Calu3 (cell line): ENCODE measurements around the gene ANKRD33B. TPM values are rescaled to one million over a fixed set of nuclear protein-coding genes. Genes with fewer than 3 reads are reported as not detected.

Experiments
- BruUV-seq: library from RNA; stranded (reverse); fragments of 400-500 nt; replicated peaks from 2 replicates; lab custom pipeline; 2021; lab: Mats Ljungman, UMichigan
- CTCF ChIA-PET: fragments of 300-600 bp; sonication (Branson Sonifier 250); formaldehyde crosslinking; loops from one replicate; lab custom pipeline; 2022; ENCODE audit warnings: antibody characterized with exemption; lab: Charles Lee
- DNase-seq: peaks from one replicate; pipeline ENCODE4 v3.0.0; 2022
- H3K27ac Mint-ChIP-seq: one replicate; pipeline ENCODE4 v1.8.0; 2022; ENCODE audit warnings: mixed read lengths; ENCODE audit not compliant: unreplicated experiment
- H3K27me3 Mint-ChIP-seq: one replicate; pipeline ENCODE4 v1.8.0; 2022; ENCODE audit warnings: mixed read lengths; ENCODE audit not compliant: unreplicated experiment
- H3K36me3 Mint-ChIP-seq: one replicate; pipeline ENCODE4 v1.8.0; 2022; ENCODE audit warnings: mild to moderate bottlenecking, moderate library complexity, mixed read lengths; ENCODE audit not compliant: insufficient read depth, unreplicated experiment
- H3K4me1 Mint-ChIP-seq: one replicate; pipeline ENCODE4 v1.8.0; 2022; ENCODE audit warnings: mild to moderate bottlenecking, low read depth, mixed read lengths; ENCODE audit not compliant: unreplicated experiment
- H3K4me3 Mint-ChIP-seq: one replicate; pipeline ENCODE4 v1.8.0; 2022; ENCODE audit warnings: mild to moderate bottlenecking, low read depth, moderate library complexity, mixed read lengths; ENCODE audit not compliant: unreplicated experiment
- H3K9me3 Mint-ChIP-seq: one replicate; pipeline ENCODE4 v1.8.0; 2022; ENCODE audit warnings: low read depth, mixed read lengths; ENCODE audit not compliant: unreplicated experiment
- intact Hi-C: fragments of 100-400 bp; cut with micrococcal nuclease; formaldehyde crosslinking; loops from one replicate; pipeline ENCODE4 v1.10.0; 2022; ENCODE audit not compliant: unreplicated experiment
- total RNA-seq: library from RNA; stranded (reverse); gene quantifications from 2 replicates; pipeline ENCODE4 v1.2.3, GENCODE V29; 2022
- TF ChIP-seq, protein P1 (sequence below): fragments of 200-600 bp; IDR thresholded peaks from one replicate; pipeline ENCODE4 v1.8.0; 2022; ENCODE audit warnings: antibody characterized with exemption; ENCODE audit not compliant: unreplicated experiment

Gene ANKRD33B
- total RNA-seq, 1 experiment from 2014 or later, result 3.6 TPM

DNA sequence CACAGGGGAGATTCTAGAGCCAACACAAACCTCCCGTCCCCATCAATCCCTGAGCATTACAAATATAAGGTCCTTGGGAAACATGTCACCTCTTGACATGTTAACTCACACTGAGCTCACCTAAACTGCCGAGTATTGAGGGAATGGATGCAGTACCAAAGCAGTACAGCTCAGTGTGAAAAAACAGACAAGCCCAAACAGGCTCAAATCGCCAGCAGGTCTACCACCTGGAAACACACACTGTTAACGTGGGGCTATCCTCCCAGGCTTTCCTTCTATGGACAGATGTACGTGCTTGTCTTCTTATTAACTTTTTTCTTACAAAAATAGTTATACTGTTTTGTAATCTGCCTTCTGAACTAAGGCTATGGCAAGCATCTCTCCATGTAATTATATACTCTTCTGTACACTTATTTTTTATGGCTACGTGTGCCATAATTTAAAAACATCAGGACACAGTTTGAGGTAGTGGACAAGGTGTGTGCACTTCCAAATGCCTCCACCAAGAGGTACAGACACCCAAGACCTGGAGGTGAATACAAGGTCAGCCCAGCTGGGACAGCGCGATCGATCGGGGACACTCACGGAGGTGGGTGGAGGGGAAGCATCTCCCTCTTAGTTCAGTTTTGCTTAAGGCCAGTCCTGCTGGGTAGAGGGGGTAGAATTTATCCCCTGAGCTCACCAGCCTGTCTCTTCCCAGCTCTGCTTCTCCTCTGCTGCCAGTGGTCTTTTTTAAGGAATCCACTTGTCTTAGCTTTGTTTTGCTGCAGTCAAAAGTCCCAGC lies 120.6 kb downstream of the ANKRD33B start:
- Mint-ChIP-seq H3K4me3 (no peak overlapping the region), H3K27me3 (no peaks in the 10 kb centered on the region), H3K36me3 (no peaks in the 10 kb centered on the region), H3K9me3 (peaks cover 2% of the 10 kb centered on the region), H3K27ac (no peak overlapping the region), H3K4me1 (no peaks in the 10 kb centered on the region)
- no TSS peak for BruUV-seq
- intact Hi-C loops, result loop anchor here (5.0 kb wide), 1 partner anchor 232 kb away; no protein-coding TSS in a partner anchor
- TF ChIP-seq, protein P1, sequence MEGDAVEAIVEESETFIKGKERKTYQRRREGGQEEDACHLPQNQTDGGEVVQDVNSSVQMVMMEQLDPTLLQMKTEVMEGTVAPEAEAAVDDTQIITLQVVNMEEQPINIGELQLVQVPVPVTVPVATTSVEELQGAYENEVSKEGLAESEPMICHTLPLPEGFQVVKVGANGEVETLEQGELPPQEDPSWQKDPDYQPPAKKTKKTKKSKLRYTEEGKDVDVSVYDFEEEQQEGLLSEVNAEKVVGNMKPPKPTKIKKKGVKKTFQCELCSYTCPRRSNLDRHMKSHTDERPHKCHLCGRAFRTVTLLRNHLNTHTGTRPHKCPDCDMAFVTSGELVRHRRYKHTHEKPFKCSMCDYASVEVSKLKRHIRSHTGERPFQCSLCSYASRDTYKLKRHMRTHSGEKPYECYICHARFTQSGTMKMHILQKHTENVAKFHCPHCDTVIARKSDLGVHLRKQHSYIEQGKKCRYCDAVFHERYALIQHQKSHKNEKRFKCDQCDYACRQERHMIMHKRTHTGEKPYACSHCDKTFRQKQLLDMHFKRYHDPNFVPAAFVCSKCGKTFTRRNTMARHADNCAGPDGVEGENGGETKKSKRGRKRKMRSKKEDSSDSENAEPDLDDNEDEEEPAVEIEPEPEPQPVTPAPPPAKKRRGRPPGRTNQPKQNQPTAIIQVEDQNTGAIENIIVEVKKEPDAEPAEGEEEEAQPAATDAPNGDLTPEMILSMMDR, result no peak
- CTCF ChIA-PET, result interaction anchor here (0.9 to 1.3 kb wide), 2 partner anchors 9 to 20 kb away, joined by 3 read pairs; no protein-coding TSS in a partner anchor
- no peak for DNase-seq

DNA sequence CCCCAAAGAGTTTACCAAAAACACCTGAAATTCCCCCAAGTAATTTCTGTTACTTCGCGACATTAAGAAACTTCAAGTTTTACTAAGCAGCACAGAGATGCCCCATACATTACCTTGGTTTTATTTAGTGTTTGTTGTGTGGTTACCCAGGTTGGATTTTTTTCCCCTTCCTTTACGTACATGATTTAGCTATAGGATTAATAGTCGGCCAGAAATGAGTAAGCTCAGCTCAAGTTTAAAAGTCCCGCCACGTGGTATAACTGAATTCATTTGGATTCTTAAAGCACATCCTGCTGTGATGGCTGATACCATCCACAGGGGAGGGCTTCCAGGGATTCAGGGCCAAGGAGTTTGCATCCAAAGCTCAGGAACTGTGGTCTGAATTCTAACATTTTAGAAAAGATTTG lies 121.2 kb downstream of the ANKRD33B start:
- Mint-ChIP-seq H3K27ac (no peak overlapping the region), H3K4me3 (no peak overlapping the region), H3K27me3 (no peaks in the 10 kb centered on the region), H3K4me1 (no peaks in the 10 kb centered on the region), H3K9me3 (peaks cover 2% of the 10 kb centered on the region), H3K36me3 (no peaks in the 10 kb centered on the region)
- CTCF ChIA-PET, result interaction anchor here (0.9 to 1.3 kb wide), 2 partner anchors 10 to 20 kb away, joined by 3 read pairs; no protein-coding TSS in a partner anchor
- no peak for DNase-seq
- intact Hi-C loops, result no loop called here
- no TSS peak for BruUV-seq
- TF ChIP-seq, protein P1, result no peak

DNA sequence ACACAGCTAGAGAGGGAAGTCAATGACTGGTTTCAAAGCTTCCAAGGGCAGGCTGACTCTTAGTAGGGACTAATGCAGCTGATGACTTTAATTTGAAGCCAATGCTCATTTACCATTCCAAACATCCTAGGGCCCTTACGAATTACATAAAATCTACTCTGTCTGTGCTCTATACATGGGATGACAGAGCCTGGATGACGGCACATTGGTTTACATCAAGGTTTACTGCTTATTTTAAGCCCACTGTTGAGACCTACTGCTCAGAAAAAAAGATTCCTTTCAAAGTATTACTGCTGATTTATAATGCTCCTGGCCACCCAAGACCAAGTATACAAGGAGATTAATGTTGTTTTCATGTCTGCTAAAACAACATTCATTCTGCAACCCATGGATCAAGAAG lies 123.0 kb downstream of the ANKRD33B start:
- no peaks in the 10 kb centered on the region for H3K4me1 Mint-ChIP-seq
- no TSS peak for BruUV-seq
- intact Hi-C loops, result no loop called here
- no peak overlapping the region for H3K4me3 Mint-ChIP-seq
- peaks cover 2% of the 10 kb centered on the region for H3K9me3 Mint-ChIP-seq
- no peaks in the 10 kb centered on the region for H3K36me3 Mint-ChIP-seq
- TF ChIP-seq, protein P1, result no peak
- DNase-seq, result no peak
- no peaks in the 10 kb centered on the region for H3K27me3 Mint-ChIP-seq
- CTCF ChIA-PET, result no interaction called here
- H3K27ac Mint-ChIP-seq, result no peak overlapping the region

DNA sequence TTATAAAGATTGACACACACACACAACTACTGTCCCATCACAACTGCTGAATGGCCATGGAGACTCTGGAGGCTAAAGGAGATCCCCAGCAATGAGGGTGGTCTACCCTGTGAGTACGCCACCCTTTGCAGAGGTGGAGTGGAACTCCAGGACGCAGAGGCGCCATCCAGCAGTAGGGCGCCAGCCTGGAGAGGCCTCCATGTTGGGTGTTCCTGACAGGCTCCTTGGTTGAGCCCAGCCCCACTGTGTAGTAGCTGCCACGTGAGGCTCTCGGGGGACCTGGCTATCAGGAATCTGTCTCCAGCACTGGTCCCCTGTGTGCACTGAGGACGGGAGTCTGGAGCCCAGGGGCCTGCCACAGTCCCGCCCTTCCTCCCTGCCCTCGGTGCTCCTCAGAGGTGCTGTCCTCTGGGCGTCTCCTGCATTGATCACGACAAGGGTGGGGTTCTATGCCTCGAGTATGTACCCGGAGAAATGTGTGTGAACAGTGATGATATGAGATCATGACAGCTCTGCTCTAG lies 124.8 kb downstream of the ANKRD33B start:
- Mint-ChIP-seq H3K9me3 (peaks cover 2% of the 10 kb centered on the region), H3K27ac (no peak overlapping the region), H3K36me3 (no peaks in the 10 kb centered on the region), H3K4me3 (no peak overlapping the region), H3K27me3 (no peaks in the 10 kb centered on the region), H3K4me1 (peaks cover 7% of the 10 kb centered on the region)
- BruUV-seq, result no TSS peak
- intact Hi-C loops, result no loop called here
- CTCF ChIA-PET, result no interaction called here
- TF ChIP-seq, protein P1, result no peak
- no peak for DNase-seq
